ENCODE measurements around the gene CD28.

DNA sequence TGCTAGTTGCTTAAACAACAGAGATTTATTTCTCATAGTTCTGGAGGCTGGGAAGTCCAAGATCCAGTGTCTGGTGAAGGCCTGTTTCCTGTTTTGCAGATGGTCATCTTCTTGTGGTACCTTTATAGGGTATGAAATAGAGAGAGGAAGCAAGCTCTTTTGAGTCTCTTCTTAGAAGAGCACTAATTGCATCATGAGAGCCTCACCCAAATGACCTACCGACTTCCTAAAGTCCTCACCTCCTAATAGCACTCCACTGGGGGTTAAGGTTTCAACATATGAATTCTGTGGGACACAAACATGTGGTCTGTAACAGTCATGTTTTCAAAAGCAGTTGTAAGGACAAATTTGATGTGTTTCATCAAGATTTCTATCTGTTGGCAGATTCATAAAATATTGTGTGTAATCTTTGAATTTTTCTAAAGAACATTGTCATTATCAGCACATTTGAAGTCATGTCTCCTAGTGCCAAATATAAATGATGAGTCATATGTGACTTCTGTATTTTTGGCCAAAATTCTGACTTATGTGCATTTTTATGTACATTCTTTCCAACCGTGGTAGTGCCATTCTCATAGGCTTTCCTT is 45.3 kb downstream of the CD28 start:
- TF ChIP-seq, protein P1, sequence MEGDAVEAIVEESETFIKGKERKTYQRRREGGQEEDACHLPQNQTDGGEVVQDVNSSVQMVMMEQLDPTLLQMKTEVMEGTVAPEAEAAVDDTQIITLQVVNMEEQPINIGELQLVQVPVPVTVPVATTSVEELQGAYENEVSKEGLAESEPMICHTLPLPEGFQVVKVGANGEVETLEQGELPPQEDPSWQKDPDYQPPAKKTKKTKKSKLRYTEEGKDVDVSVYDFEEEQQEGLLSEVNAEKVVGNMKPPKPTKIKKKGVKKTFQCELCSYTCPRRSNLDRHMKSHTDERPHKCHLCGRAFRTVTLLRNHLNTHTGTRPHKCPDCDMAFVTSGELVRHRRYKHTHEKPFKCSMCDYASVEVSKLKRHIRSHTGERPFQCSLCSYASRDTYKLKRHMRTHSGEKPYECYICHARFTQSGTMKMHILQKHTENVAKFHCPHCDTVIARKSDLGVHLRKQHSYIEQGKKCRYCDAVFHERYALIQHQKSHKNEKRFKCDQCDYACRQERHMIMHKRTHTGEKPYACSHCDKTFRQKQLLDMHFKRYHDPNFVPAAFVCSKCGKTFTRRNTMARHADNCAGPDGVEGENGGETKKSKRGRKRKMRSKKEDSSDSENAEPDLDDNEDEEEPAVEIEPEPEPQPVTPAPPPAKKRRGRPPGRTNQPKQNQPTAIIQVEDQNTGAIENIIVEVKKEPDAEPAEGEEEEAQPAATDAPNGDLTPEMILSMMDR (IDR thresholded peaks at IDR 0.05), result no peak
- TF ChIP-seq POLR2A (IDR thresholded peaks at IDR 0.05), result no peak
